Kidney (tissue), 14 donors: ENCODE results near the gene OSTC. TPM values are rescaled to one million over a fixed set of nuclear protein-coding genes. Genes with fewer than 3 reads are reported as not detected.

ENCODE experiments used
- DNase-seq, 5 donors: peaks; one replicate each; pipeline ENCODE4 v3.0.0-alpha.2; 2013 to 2020
- FAIRE-seq: peaks from 2 replicates; lab custom pipeline; 2012; peaks lifted over from hg19 to GRCh38; lab: Jason Lieb, UNC
- H3K27ac ChIP-seq, 2 donors: one replicate each; pipeline ENCODE4 v1.7.0; 2013; ENCODE audit warnings: low read depth in 2 of 2, low read length in 2 of 2, inconsistent platforms in 1 of 2
- H3K27me3 ChIP-seq: one replicate; pipeline ENCODE4 v1.7.1; 2013; ENCODE audit warnings: low read length, inconsistent platforms; ENCODE audit not compliant: control insufficient read depth, insufficient read depth
- H3K36me3 ChIP-seq, 3 donors: one replicate each; pipeline versions ENCODE4 v1.7.0 to v1.7.1; 2013; ENCODE audit warnings: low read length in 3 of 3, control low read depth in 1 of 3, inconsistent platforms in 1 of 3; ENCODE audit not compliant: insufficient read depth in 3 of 3, control insufficient read depth in 2 of 3
- H3K4me1 ChIP-seq, 3 donors: one replicate each; pipeline versions ENCODE4 v1.7.0 to v1.7.1; 2013; ENCODE audit warnings: low read length in 3 of 3, inconsistent platforms in 1 of 3, low read depth in 1 of 3; ENCODE audit not compliant: control insufficient read depth in 2 of 3, insufficient read depth in 2 of 3
- H3K4me3 ChIP-seq, 3 donors: one replicate each; pipeline versions ENCODE4 v1.7.0 to v1.8.1; 2013; ENCODE audit warnings: low read length in 3 of 3, control low read depth in 1 of 3, inconsistent platforms in 1 of 3
- H3K9ac ChIP-seq, 3 donors: one replicate each; pipeline versions ENCODE4 v1.7.0 to v1.7.1; 2013; ENCODE audit warnings: low read length in 3 of 3, control low read depth in 1 of 3, inconsistent platforms in 1 of 3
- H3K9me3 ChIP-seq, 3 donors: one replicate each; pipeline versions ENCODE4 v1.7.0 to v1.7.1; 2013; ENCODE audit warnings: low read length in 3 of 3, control low read depth in 1 of 3, inconsistent platforms in 1 of 3; ENCODE audit not compliant: control insufficient read depth in 2 of 3, insufficient read depth in 1 of 3
- CTCF ChIP-seq: IDR thresholded peaks from 3 replicates; pipeline ENCODE4 v1.5.1; 2012; ENCODE audit warnings: mild to moderate bottlenecking, moderate library complexity, borderline replicate concordance; ENCODE audit not compliant: insufficient read depth; ENCODE audit errors: extremely low read depth
- intact Hi-C: fragments of 100-400 bp; cut with DNase I; formaldehyde crosslinking; loops from one replicate; pipeline ENCODE4 v1.11.1; 2022
- polyA plus RNA-seq: library from polyadenylated mRNA; stranded (reverse); fragments of 350-450 nt; fragmentation: Illumina TruSeq; extraction: RNeasy Lipid Tissue Mini Kit (QIAGEN cat#74804); gene quantifications from one replicate; pipeline ENCODE4 v1.2.3, GENCODE V29; 2014; ENCODE audit warnings: low read depth, low replicate concordance; ENCODE audit not compliant: insufficient read depth
- total RNA-seq: library from RNA; stranded (reverse); fragmentation: NEBNext Ultra II Directional; extraction: Animal tissue kit (Norgen Biotek cat#: 25700); gene quantifications from one replicate; pipeline ENCODE4 v1.2.1, GENCODE V29; 2021
- donor health status: control.
- donor health status: control.
- donor health status: control.
- donor health status: control.
- donor health status: control.
- donor health status: DM: yes; HTN: yes; CAD: no.
- donor health status: Normal renal cell carcinoma (clear cell type).

OSTC gene
- total and polyA plus RNA-seq, 2 donors from 2014 or later, result 71.2 to 111 TPM

DNA sequence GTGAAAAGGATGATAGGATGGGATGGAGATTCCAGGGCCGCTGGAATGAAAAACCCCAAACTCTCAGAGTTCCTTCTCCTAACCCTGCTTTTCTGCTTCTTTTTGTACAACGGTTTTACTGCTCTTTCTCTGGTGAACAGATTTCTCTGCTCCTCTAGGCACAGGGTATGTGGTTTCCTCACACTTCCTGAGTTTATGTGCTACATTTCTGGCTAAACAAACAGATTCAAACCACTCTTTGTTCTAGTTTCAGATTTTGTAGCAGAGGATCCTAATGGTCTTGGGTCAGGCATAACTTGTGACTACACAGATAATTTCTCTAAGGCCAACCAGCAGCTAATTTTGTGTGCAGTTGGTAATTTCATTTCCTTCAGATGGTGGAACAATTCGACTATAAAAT lies 52.6 kb downstream of the OSTC start:
- Histone ChIP-seq H3K36me3 (no peaks in the 10 kb centered on the region), H3K27me3 (no peaks in the 10 kb centered on the region), H3K27ac (no peak overlapping the region), H3K9ac (no peak overlapping the region), H3K9me3 (no peaks in the 10 kb centered on the region), H3K4me1 (no peaks in the 10 kb centered on the region), H3K4me3 (no peak overlapping the region)
- FAIRE-seq (no peak), DNase-seq (no peak)
- no peak for TF ChIP-seq CTCF
- intact Hi-C loops, result no loop called here

- Histone ChIP-seq H3K27me3 (no peaks in the 10 kb centered on the region), H3K27ac (no peak overlapping the region), H3K4me1 (no peaks in the 10 kb centered on the region), H3K9ac (no peak overlapping the region), H3K4me3 (no peak overlapping the region), H3K36me3 (no peaks in the 10 kb centered on the region), H3K9me3 (no peaks in the 10 kb centered on the region)
- no peak for FAIRE-seq
- DNase-seq, result no peak
- intact Hi-C loops, result no loop called here
- no peak for TF ChIP-seq CTCF
Observed at GRCh38 chr4:108703370-108703769, 53.0 kb downstream of the OSTC start.

GRCh38 chr4:108703966-108704365 lies 53.6 kb downstream of the OSTC start:
- Histone ChIP-seq H3K4me1 (no peaks in the 10 kb centered on the region), H3K4me3 (no peak overlapping the region), H3K27ac (no peak overlapping the region), H3K9ac (no peak overlapping the region), H3K36me3 (no peaks in the 10 kb centered on the region), H3K27me3 (no peaks in the 10 kb centered on the region), H3K9me3 (no peaks in the 10 kb centered on the region)
- no peak for FAIRE-seq
- no peak for TF ChIP-seq CTCF
- intact Hi-C loops, result no loop called here
- no peak for DNase-seq

DNA sequence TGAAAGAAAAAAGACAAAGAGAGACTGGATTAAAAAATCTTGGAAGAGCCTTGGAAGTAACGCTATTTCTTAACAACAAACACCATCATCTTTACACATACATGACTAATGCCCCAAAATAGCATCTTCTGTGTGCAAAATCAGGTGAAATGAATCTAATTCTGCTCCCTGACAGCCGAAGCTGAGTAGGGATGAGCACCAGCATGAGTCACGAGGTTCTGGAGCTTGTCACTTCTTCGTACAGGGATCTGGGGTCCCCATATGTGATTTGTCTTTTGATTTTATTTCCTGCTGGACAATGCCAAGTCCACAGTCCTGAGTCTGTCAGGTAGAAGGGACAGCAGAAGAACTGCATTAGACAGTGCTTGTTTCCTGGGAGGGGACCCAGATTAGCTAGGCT lies 55.9 kb downstream of the OSTC start:
- no peak for FAIRE-seq
- Histone ChIP-seq H3K4me1 (no peaks in the 10 kb centered on the region), H3K9ac (no peak overlapping the region), H3K27ac (no peak overlapping the region), H3K27me3 (no peaks in the 10 kb centered on the region), H3K36me3 (no peaks in the 10 kb centered on the region), H3K9me3 (no peaks in the 10 kb centered on the region), H3K4me3 (no peak overlapping the region)
- intact Hi-C loops, result no loop called here
- no peak for TF ChIP-seq CTCF
- DNase-seq, result no peak
